Kidney epithelial cell (primary cell): ENCODE results near the gene AFF1. TPM values are rescaled to one million over a fixed set of nuclear protein-coding genes. Genes with fewer than 3 reads are reported as not detected.

Experiments
- DNase-seq: peaks from one replicate; pipeline ENCODE4 v3.0.0-alpha.2; 2010; ENCODE audit warnings: low read depth
- H3K27me3 ChIP-seq: 2 replicates; pipeline ENCODE4 v1.6.0; 2011; ENCODE audit warnings: low read length; ENCODE audit not compliant: control insufficient read depth, insufficient read depth
- H3K36me3 ChIP-seq: 2 replicates; pipeline ENCODE4 v1.5.1; 2011; ENCODE audit warnings: low read length; ENCODE audit not compliant: control insufficient read depth, insufficient read depth
- H3K4me3 ChIP-seq: 2 replicates; pipeline ENCODE4 v1.5.1; 2011; ENCODE audit warnings: low read depth, mild to moderate bottlenecking, control low read depth, low read length
- total RNA-seq: library from RNA; depleted of rRNA; stranded (reverse); fragments of >200 nt; gene quantifications from 2 replicates; pipeline ENCODE4 v1.2.3, GENCODE V29; 2015
- TF ChIP-seq, protein P1 (sequence below): IDR thresholded peaks from 2 replicates; pipeline ENCODE4 v1.5.1; 2011; ENCODE audit warnings: mild to moderate bottlenecking, moderate library complexity, low read length, control low read depth, inconsistent platforms; ENCODE audit not compliant: insufficient read depth, poor library complexity, severe bottlenecking

The AFF1 gene
- total RNA-seq, 1 donor from 2014 or later = 16.9 TPM

DNA sequence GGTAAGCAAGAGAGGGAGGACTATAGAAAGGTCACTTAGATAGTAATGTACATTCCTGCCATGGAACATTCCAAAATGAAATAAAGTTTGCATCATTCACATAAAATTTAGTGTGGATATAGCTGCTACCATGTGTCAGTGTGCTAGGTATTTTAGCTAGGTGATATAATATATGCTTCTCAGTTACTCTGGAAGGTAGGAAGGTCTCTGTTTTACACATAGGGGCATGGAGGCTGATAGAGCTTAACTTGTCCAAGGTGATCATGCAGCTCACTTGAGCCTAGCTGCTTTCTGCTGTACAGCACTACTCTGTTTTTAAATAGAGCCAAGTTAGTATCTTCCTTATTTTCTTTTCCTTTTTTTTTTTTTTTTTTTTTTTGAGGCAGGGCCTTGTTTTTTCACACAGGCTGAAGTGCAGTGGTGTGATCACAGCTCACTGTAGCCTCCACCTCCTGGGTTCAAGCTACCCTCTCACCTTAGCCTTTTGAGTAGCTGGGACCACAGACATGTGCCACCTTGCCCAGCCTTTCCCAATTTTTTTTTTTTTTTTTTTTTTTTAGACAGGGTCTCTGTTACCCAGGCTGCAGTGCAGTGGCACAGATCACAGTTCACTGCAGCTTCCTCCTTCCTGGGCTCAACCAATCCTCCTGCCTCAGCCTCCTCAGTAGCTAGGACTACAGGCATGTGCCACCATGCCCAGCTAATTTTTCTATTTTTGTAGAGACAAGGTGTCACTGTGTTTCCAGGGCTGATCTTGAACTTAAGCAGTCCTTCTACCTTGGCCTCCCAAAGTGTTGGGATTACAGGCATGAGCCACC is 10.4 kb downstream of the AFF1 start:
- TF ChIP-seq, protein P1, sequence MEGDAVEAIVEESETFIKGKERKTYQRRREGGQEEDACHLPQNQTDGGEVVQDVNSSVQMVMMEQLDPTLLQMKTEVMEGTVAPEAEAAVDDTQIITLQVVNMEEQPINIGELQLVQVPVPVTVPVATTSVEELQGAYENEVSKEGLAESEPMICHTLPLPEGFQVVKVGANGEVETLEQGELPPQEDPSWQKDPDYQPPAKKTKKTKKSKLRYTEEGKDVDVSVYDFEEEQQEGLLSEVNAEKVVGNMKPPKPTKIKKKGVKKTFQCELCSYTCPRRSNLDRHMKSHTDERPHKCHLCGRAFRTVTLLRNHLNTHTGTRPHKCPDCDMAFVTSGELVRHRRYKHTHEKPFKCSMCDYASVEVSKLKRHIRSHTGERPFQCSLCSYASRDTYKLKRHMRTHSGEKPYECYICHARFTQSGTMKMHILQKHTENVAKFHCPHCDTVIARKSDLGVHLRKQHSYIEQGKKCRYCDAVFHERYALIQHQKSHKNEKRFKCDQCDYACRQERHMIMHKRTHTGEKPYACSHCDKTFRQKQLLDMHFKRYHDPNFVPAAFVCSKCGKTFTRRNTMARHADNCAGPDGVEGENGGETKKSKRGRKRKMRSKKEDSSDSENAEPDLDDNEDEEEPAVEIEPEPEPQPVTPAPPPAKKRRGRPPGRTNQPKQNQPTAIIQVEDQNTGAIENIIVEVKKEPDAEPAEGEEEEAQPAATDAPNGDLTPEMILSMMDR = no peak
- no peaks in the 10 kb centered on the region for H3K27me3 ChIP-seq

DNA sequence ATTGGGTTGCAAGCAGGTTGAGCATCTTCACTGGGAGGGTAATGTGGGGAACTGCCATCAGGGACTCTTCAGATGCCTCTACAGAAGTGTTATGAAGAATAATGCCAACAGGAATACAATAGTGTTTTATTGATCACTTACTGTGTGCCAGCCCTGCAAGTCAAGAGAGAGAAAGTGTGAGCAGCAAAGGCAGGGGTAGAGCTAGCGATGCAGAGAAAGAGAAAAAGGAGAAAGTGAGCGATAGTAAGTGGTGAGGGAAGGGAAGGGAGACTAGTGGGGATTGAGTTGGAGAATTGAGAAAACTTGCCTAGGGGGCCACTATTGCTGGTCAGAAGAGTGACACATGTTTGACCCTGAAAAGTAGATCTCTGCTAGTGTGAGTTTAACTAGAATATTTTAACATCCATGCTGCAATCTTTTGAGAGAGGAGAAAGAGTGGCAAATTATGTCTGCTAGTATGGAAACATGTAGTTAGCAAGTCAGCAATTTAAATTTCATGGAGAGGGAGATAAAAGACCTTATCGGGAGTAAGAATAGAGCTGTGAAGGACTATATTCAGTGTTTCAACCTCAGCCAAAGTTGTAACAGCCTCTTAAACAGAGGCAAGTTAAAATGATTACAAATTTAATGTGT is 12.2 kb downstream of the AFF1 start:
- Histone ChIP-seq H3K27me3 (no peaks in the 10 kb centered on the region), H3K4me3 (no peak overlapping the region), H3K36me3 (no peaks in the 10 kb centered on the region)
- TF ChIP-seq, protein P1 = no peak
- no peak for DNase-seq

More for the DNA sequence above, 10.4 kb downstream of the AFF1 start:
- Histone ChIP-seq H3K36me3 (no peaks in the 10 kb centered on the region), H3K4me3 (no peak overlapping the region)
- no peak for DNase-seq

DNA sequence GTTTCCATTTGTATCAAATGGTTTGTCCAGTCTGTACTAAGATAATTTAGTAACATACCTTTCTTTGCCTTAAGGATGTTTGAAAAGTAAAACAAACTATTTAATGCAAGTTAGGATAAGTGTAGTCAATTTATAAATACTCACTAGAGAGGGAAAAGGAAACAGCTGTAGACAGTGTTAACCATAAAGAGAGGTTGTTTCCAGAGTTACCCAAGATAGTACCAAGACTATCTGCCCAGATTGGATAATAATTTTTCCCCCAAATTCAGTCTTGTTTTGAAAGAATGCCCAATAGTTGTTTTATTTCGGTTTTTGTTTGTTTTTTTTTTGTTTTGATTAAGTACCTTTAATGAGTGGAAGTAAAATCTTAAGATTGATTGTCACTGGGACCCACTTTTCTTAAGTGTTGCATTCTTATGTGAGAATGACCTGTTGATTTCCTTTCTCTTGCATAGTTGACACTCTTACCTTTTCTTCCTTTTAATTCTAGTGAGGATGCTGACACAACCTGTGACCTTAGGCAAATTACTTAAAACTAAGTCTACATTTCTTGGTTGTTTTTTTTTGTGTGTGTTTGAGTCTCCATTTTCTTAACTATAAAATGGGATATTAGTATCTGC is 12.8 kb downstream of the AFF1 start:
- no peak overlapping the region for H3K4me3 ChIP-seq
- TF ChIP-seq, protein P1 = no peak
- no peaks in the 10 kb centered on the region for H3K27me3 ChIP-seq
- no peak for DNase-seq
- no peaks in the 10 kb centered on the region for H3K36me3 ChIP-seq

DNA sequence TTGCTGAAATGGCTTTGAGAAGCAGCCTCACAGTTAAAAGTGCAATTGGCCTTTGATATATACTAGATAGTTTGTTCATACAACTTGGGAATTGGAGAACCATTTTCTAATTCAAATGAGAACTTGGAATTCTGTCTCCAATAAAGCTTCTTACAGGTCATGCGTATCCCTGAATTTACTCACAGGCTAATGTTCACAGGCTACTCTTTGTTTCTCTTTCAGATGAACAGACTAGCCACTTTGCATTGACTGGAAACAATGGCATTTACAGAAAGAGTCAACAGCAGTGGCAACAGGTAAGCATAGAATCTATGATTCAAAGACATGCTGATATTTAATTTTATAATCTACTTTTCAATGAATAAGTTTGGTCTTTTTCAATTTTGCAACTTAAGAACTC is 13.5 kb downstream of the AFF1 start:
- Histone ChIP-seq H3K36me3 (no peaks in the 10 kb centered on the region), H3K4me3 (no peak overlapping the region), H3K27me3 (no peaks in the 10 kb centered on the region)
- TF ChIP-seq, protein P1 = no peak
- DNase-seq = no peak

DNA sequence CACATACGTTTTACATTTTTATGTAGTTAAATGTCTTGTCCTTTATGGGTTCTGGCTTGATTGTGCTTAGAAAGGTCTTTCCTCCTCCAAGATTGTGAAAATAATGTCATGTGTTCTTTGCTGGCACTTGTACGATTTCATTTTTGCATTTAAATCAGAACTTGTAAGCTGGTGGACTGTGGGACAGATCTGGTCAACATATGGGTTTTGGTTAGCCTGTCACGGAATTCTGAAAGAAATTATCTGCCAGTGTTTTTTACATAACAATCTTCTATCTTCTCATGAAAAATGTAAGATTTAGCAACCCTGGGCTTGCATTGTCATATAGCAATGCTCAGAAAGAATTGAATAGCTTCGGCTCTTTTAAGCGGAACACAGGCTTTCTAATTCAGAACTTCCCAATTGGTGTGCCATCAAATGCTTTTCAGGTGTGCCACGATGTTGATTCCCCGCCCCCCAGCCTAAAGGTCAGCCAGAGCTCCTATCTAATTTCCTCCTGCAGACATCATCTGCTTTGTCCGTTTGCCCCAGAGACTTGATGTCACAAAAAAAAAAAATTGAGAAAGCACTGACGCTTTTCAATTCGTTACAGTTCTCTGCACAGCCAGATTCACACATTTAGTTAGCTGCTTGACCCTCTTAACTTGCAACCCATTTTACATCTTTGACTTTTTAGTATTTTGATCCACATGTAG is 16.2 kb downstream of the AFF1 start:
- no peaks in the 10 kb centered on the region for H3K27me3 ChIP-seq
- H3K4me3 ChIP-seq = no peak overlapping the region
- no peak for DNase-seq
- H3K36me3 ChIP-seq = no peaks in the 10 kb centered on the region
- TF ChIP-seq, protein P1 = no peak
